GM08714 (cell line): ENCODE measurements around the gene DDX50.

Experiments
- H3K4me3 ChIP-seq: fragments of 200-500 bp; sonication (Bioruptor generic); 2 replicates; pipeline ENCODE4 v1.5.1; 2014; ENCODE audit warnings: mild to moderate bottlenecking, low read length, inconsistent platforms
- ZNF274 ChIP-seq: IDR thresholded peaks from 2 replicates; pipeline ENCODE4 v1.6.1; 2012; ENCODE audit warnings: mild to moderate bottlenecking, low read depth, low read length

DDX50 gene

GRCh38 chr10:68988530-68989316 lies 87.6 kb downstream of the DDX50 start, which contains the start of gene KIFBP:
Gene KIFBP, plus strand, starts transcription at chr10:68988803. Its CDS starts 30 bp downstream, at chr10:68988833.
- no peak for TF ChIP-seq ZNF274
- peak within 1 kb of the TSS; percentile 73 for H3K4me3 ChIP-seq

DNA sequence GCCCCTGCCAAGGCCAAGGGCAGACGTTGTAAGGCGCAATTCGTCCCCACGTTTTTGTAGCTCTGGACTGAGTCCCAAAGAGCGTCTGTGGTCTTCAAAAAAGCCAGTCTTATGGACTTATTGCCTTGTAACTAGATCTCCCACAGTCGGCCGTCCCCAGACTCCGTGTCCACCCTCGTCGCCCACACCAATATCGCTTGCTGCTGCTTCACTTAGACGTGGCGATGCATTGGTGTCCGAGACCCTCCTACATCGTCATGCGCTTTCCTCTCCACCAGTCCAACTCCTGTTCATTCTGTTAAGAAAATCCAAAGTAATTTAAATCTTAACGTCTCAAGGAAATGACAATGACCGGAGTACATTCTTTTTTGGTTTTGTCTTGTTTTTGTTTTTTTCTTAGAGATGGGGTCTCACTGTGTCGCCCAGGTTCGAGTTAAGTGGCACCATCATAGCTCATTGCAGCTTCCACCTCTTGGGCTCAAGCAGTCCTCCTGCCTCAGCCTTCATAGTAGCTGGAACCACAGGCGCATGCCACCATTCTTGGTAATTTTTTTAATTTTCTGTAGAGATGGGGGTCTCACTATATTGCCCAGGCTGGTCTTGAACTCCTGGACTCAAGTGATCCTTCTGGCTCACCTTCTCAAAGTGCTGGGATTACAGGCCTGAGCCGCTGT lies 88.3 kb downstream of the DDX50 start:
- H3K4me3 ChIP-seq, result peak overlapping the region; percentile 73
- no peak for TF ChIP-seq ZNF274

- TF ChIP-seq ZNF274, result no peak
- no peak overlapping the region for H3K4me3 ChIP-seq
Measured at GRCh38 chr10:68992636-68993440, 91.7 kb downstream of the DDX50 start.
